ENCODE measurements around the gene PDGFRA.

PDGFRA gene

DNA sequence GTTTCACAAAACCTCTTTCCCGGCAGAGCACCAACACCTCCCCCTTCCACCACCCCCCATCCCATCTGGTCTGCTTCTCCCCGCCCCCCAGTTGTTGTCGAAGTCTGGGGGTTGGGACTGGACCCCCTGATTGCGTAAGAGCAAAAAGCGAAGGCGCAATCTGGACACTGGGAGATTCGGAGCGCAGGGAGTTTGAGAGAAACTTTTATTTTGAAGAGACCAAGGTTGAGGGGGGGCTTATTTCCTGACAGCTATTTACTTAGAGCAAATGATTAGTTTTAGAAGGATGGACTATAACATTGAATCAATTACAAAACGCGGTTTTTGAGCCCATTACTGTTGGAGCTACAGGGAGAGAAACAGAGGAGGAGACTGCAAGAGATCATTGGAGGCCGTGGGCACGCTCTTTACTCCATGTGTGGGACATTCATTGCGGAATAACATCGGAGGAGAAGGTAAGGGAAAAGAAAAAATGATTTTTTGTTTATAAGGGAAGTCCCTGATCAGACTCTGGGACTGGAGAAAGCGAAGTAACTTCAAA is at the start of gene PDGFRA:
Gene PDGFRA (plus strand): TSS at position 333 of the 541 bp plus-strand sequence. CDS start 29,476 bp downstream, outside the sequence.
- no peak for DNase-seq

GRCh38 chr4:54184581-54184980 is 44.5 kb upstream of the PDGFRA start:
- DNase-seq = no peak

- no peak for DNase-seq
Measured at GRCh38 chr4:54185044-54185780, 43.9 kb upstream of the PDGFRA start.

GRCh38 chr4:54185866-54186265 is 43.2 kb upstream of the PDGFRA start:
- no peak for DNase-seq

DNA sequence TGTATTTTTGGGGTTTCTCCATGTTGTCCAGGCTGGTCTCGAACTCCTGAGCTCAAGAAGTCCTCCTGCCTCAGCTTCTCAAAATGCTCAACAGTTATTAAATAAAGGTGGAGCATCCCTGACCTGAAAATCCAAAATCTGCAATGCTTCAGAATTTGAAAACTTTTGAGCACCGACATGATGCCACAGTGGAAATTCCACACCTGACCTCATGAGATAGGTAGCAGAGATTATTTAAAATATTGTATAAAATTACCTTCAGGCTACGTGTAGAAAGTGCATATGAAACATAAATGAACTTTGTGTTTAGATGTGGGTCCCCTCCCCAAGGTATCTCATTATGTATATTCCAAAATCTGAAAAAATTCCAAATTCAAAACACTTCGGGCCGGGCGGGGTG is 42.7 kb upstream of the PDGFRA start:
- DNase-seq = no peak

- no peak for DNase-seq
Measured at GRCh38 chr4:54187148-54187547, 41.9 kb upstream of the PDGFRA start.

GRCh38 chr4:54189140-54189539 is 40.0 kb upstream of the PDGFRA start:
- DNase-seq = no peak

DNA sequence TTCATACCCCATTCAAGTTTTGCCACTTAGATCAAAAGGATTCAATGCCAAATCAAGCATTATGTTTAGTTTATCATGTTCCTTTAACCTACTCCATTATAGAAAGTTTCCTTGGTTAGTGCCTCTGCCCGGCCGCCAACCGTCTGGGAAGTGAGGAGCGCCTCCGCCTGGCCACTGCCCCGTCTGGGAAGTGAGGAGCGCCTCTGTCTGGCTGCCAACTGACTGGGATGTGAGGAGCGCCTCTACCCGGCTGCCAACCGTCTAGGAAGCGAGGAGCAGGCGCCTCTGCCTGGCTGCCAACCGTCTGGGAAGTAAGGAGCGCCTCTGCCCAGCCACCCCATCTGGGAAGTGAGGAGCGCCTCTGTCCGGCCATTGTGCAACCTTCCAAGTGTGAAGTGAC is 36.3 kb upstream of the PDGFRA start:
- no peak for DNase-seq

DNA sequence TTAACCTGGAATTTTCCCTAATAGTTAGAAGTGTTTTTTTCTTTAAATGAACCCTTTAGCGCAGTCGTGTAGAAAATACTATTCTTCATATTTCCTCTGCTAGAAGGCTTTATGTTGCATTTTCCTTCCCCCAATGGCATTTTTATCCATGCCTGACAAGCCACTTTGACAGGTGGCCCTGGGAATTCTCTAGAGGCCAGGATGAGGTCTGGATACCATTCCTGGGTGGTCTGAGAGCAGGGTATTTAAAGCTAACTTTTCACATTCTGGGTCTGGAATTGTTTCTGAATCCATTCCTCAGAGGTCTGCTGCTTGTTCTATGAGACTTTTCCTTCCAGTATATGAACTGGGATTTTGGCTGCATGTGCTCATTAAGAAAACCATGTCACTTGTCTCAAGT is 31.2 kb upstream of the PDGFRA start:
- no peak for DNase-seq

- no peak for DNase-seq
Measured at GRCh38 chr4:54199919-54200318, 29.2 kb upstream of the PDGFRA start.

- no peak for DNase-seq
Measured at GRCh38 chr4:54209617-54210016, 19.5 kb upstream of the PDGFRA start.

GRCh38 chr4:54213001-54213400 is 16.1 kb upstream of the PDGFRA start:
- DNase-seq = no peak

DNA sequence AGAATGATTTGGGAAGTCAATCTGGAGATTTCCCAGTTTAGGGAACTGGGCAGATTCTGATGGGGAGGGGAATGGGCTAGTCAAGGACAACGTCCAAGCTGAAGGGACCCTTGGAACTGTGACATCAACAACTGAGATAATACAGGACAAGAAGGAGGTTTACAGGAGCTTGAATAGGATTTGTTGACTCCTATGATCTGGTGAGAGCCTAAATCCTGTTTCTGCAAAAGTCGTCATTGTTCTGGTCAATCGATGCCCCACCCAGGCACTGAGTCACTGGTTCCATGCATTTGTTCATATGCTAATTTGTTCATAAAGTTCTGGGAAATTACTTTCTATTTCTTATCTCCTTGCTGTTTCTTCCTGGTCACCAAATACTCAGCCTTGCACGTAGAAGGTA is 15.3 kb upstream of the PDGFRA start:
- no peak for DNase-seq

- no peak for DNase-seq
Measured at GRCh38 chr4:54215379-54216077, 13.6 kb upstream of the PDGFRA start.

DNA sequence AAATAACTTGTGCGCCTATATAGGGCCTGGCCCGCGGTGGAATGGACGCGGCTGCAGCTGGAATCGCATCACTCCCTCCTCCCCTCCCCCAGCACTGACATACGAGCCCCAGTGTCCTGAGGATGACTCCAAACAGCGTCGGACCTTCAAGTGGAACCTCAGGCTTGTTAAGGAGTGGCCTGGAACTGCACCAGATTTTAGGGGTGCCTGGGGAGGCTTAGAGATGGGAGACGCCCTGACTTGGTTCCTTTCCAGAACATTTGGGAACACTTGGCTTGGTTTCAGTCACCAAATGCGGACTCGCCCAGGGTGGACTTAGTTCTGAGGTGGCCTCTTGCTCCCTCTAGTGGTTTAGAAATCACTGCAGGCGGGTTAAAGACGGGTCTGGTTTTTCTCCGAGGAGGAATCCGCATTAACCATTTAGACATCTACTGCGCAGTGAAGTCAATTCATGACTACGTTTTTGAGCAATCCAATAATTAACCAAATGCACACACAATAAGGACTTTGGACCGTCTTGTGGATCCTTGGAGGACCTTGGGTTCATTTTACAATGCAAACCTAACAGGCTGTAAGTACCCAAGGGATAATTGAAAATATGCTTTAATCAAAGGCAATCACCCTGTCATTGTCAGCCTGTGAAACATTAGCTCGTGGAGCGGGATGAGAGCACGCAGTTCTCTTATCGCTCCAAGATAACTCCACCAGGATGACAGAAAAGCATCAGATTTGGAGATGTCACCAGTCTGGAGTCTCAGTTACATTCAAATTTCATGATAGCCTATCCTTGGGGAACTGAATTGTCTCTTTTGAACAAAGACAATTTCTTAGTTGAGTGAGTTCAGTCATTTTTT is 11.2 kb upstream of the PDGFRA start:
- DNase-seq = peak; percentile 39 to 44

DNA sequence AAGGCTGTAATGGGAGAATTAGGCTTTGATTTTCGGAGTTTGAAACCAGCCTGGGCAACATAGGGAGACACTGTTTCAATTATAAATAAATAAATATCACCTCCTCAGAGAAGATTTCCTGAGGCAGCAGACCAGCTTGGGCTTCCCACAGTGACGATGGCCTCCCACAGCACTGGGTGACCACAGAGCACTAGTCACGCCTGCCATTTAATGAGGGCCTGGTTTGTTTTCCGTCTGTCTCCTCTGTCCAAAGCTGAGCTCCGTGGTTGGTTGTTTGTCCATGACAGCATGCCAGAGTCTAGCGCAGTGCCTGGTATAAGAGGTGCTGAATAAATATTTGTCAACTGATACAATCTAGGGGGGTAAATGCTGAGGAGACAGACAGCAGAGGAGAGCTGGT is 10.4 kb upstream of the PDGFRA start:
- DNase-seq = no peak

DNA sequence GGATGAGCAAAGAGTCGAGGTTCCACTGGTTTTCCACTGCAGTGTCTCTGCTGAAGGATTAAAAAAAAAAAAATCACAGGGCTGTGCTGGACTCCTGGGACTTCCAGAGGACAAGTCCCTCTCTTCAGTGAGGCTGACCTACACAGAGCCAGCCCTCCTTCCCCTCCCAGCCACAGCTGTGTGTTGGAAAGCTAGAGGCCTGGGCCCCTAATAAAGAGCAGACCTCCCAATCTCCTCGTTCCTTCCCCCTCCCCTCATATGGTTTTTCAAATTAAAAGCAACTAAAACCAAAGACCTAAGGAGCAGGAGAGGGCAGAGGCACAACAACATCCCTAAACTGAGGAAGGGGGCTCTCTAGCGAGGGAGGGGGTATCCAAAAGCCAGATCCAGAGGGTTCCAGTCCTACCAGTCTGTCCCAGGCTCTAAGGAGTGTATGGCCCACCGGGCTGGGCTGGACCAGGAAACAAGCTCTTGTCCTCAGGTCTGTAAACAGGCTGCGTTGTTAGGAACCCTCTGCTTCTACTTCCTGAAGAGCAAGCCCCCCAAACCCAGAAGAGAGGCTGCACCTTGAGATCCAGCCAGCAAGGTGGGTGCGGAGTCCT is 4.0 kb upstream of the PDGFRA start:
- no peak for DNase-seq

DNA sequence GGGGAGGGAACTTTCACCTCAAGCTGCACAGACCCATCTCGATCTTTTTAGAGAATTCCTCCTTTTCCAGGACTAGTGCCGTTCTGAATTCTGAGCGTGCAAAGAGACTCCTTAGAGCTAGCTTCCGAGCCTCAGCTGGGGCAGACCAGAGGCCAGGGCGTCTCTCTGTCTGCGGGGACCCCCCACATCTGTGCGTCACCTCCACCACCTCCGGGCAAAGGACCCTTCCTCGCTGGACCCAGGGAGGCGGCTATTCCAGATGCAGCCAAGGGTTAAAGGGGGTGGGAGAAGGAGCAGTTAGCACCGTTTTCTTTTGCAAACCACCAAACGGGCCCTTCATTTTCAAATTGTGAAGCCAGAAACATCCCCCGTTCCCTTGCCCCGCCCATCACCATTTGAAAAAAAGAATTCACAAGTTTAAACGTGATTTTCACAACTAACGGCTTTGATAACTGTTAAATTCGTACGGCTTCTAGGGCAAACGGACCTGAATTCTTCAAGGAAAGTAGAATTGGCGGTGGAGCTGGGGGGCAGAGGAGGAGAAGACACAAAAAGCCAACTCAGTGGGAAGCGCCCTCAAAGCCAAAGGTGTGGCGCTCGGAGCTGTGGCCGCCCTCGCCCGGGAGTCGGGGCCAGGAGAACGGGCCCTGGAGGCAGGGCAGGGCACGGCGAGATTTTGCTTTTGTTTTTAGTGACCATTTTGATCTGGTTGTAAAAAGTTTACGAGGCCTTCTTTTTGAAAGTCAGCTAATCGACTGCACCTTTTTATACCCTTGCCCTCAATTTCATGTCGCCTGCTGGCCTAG is 3.3 kb upstream of the PDGFRA start:
- no peak for DNase-seq

- DNase-seq = no peak
Measured at GRCh38 chr4:54226404-54227255, 2.5 kb upstream of the PDGFRA start.

GRCh38 chr4:54227256-54228055 is 1.6 kb upstream of the PDGFRA start:
- no peak for DNase-seq

All from activated CD4-positive, alpha-beta T cell treated with anti-CD3 and anti-CD28 coated beads, Interleukin-2, amount 50 U/mL, for 4 hours (primary cell).